ENCODE measurements around the gene NFATC2IP. TPM values are rescaled to one million over a fixed set of nuclear protein-coding genes. Genes with fewer than 3 reads are reported as not detected.
"Not testable (repeated sequence)": the region's sequence is repeated elsewhere in the genome, so short reads cannot be mapped to it uniquely, and the experiment has no call there.

The NFATC2IP gene
- total and polyA plus RNA-seq, 10 of the 15 experiments (the other 5 are each of a cell fraction or from before 2014, with no cell fraction given) = 12.2 to 93.9 (median 46.9) TPM

- FAIRE-seq (no peak), DNase-seq (ENCODE audit: low read depth, low spot score) (no peak), ATAC-seq (no peak)
- in situ Hi-C loops (cut with MboI) (no loop called here), intact Hi-C loops (cut with micrococcal nuclease; ENCODE audit: unreplicated experiment) (no loop called here)
- ChIA-PET SMC1A (ENCODE audit: uncharacterized antibody, unreplicated experiment) (interaction anchor here (2.8 kb wide), 1 partner anchor 15 kb away, joined by 13 read pairs; no protein-coding TSS in a partner anchor), POLR2A (interaction anchor here (0.5 kb wide), 2 partner anchors 11 to 29 kb away, joined by 3 to 5 read pairs; no protein-coding TSS in a partner anchor), RAD21 (ENCODE audit: unreplicated experiment) (no interaction called here), CTCF (no interaction called here)
- Histone ChIP-seq H2AFZ (ENCODE audit: control insufficient read depth, low read depth, low read length) (no peak overlapping the region), H3K79me2 (ENCODE audit: control insufficient read depth, insufficient read depth, low read length) (no peaks in the 10 kb centered on the region; the same call in none of the 2 replicates), H3K9me3 (replicated peaks; ENCODE audit: control insufficient read depth, insufficient read depth, low read length) (no peaks in the 10 kb centered on the region), H3K4me3 (no peak overlapping the region), H4K20me1 (ENCODE audit: control insufficient read depth, insufficient read depth) (no peaks in the 10 kb centered on the region), H3K27me3 (replicated peaks in 1 of 2; ENCODE audit: control insufficient read depth in 2 of 2, insufficient read depth in 2 of 2, low read length in 1 of 2) (no peaks in the 10 kb centered on the region), H3K27ac (ENCODE audit: control insufficient read depth, insufficient read depth) (no peak overlapping the region), H3K4me1 (ENCODE audit: control insufficient read depth, insufficient read depth, low read length) (no peaks in the 10 kb centered on the region; the same call in 1 of the 2 replicates), H3K36me3 (ENCODE audit: control insufficient read depth in 2 of 2, insufficient read depth in 2 of 2, low read length in 1 of 2) (peaks cover 0 to 6% of the 10 kb centered on the region in 2 experiments; a peak in 1 of 4 replicates), H3K9ac (ENCODE audit: control insufficient read depth, insufficient read depth, low read length) (no peak overlapping the region), H3K4me2 (ENCODE audit: control insufficient read depth, insufficient read depth) (no peak overlapping the region)
- TF ChIP-seq PAX5 (IDR thresholded peaks at IDR 0.05; ENCODE audit: borderline replicate concordance, low read depth, low read length) (no peak), SKIL (IDR thresholded peaks at IDR 0.05; ENCODE audit: low read depth, poor library complexity, severe bottlenecking) (no peak), STAT1 (conservative IDR thresholded peaks at IDR 0.05) (no peak), NRF1 (conservative IDR thresholded peaks at IDR 0.05; ENCODE audit: low read depth, low read length) (no peak), SIX5 (IDR thresholded peaks at IDR 0.05; ENCODE audit: low read depth, low read length, severe bottlenecking) (no peak), CEBPB (IDR thresholded peaks at IDR 0.05; ENCODE audit: borderline replicate concordance in 1 of 2, low read depth in 2 of 2, low read length in 2 of 2) (no peak), SP1 (IDR thresholded peaks at IDR 0.05; ENCODE audit: low read depth, low read length) (no peak), YY1 (IDR thresholded peaks at IDR 0.05; ENCODE audit: low read depth, low read length) (no peak)
- BruUV-seq (replicated peaks) = no TSS peak
- WGBS (ENCODE audit: insufficient coverage, insufficient replicate concordance, low lambda C conversion rate, missing lambda C conversion rate) = 86% methylated on average over 6 of the region's 7 CpGs
Measured at GRCh38 chr16:28938721-28939120, 12.0 kb upstream of the NFATC2IP start.

- H4K20me1 ChIP-seq (ENCODE audit: control insufficient read depth, insufficient read depth); H3K27ac ChIP-seq (ENCODE audit: control insufficient read depth, insufficient read depth); H3K9ac ChIP-seq (ENCODE audit: control insufficient read depth, insufficient read depth, low read length); RAD21 ChIA-PET (ENCODE audit: unreplicated experiment); H3K4me2 ChIP-seq (ENCODE audit: control insufficient read depth, insufficient read depth); FAIRE-seq; H3K4me3 ChIP-seq; DNase-seq (ENCODE audit: low read depth, low spot score); H3K9me3 ChIP-seq (replicated peaks; ENCODE audit: control insufficient read depth, insufficient read depth, low read length); CTCF ChIA-PET; intact Hi-C loops (cut with micrococcal nuclease; ENCODE audit: unreplicated experiment); BruUV-seq (replicated peaks); ATAC-seq; H2AFZ ChIP-seq (ENCODE audit: control insufficient read depth, low read depth, low read length); H3K4me1 ChIP-seq (ENCODE audit: control insufficient read depth, insufficient read depth, low read length); H3K79me2 ChIP-seq (ENCODE audit: control insufficient read depth, insufficient read depth, low read length); H3K36me3 ChIP-seq (ENCODE audit: control insufficient read depth in 2 of 2, insufficient read depth in 2 of 2, low read length in 1 of 2); in situ Hi-C loops (cut with MboI); H3K27me3 ChIP-seq (replicated peaks in 1 of 2; ENCODE audit: control insufficient read depth in 2 of 2, insufficient read depth in 2 of 2, low read length in 1 of 2): not testable (repeated sequence)
- WGBS (ENCODE audit: insufficient coverage, insufficient replicate concordance, low lambda C conversion rate, missing lambda C conversion rate) = 97% methylated on average over 6 of the region's 7 CpGs
- SMC1A ChIA-PET (ENCODE audit: uncharacterized antibody, unreplicated experiment) = interaction anchor here (1.1 to 1.2 kb wide), 2 partner anchors 16 to 95 kb away, joined by 3 read pairs; no protein-coding TSS in a partner anchor
- POLR2A ChIA-PET = interaction anchor here (0.9 kb wide), 1 partner anchor 17 kb away, joined by 3 read pairs; no protein-coding TSS in a partner anchor
Measured at GRCh38 chr16:28939825-28940224, 10.9 kb upstream of the NFATC2IP start.
